HepG2 (cell line): ENCODE results near the gene HDGFL2. TPM values are rescaled to one million over a fixed set of nuclear protein-coding genes. Genes with fewer than 3 reads are reported as not detected.
A peak's percentile ranks its signal among the peaks of the same experiment; 100 is the strongest.

Experiments
- EEA1 ChIP-seq: sonication (generic); formaldehyde crosslinking; IDR thresholded peaks from 2 replicates; pipeline ENCODE4 v1.5.1; 2020; ENCODE audit warnings: mild to moderate bottlenecking, missing genetic modification reagents, borderline replicate concordance
- ELF4 ChIP-seq: sonication (generic); formaldehyde crosslinking; IDR thresholded peaks from 2 replicates; pipeline ENCODE4 v1.5.0; 2020; ENCODE audit warnings: missing genetic modification reagents, mild to moderate bottlenecking, moderate library complexity, borderline replicate concordance
- HINFP ChIP-seq: sonication (generic); formaldehyde crosslinking; IDR thresholded peaks from 2 replicates; pipeline ENCODE4 v1.4.0; 2020; ENCODE audit warnings: low read depth, mild to moderate bottlenecking, missing genetic modification reagents
- IRF2 ChIP-seq: IDR thresholded peaks from 2 replicates; pipeline ENCODE4 v1.6.1; 2018; ENCODE audit warnings: missing genetic modification reagents, missing compliant biosample characterization
- KDM4B ChIP-seq: sonication (generic); formaldehyde crosslinking; IDR thresholded peaks from 2 replicates; pipeline ENCODE4 v1.4.0; 2020; ENCODE audit warnings: missing genetic modification reagents
- KLF9 ChIP-seq: IDR thresholded peaks from 2 replicates; pipeline ENCODE4 v1.6.1; 2016; ENCODE audit warnings: low read depth
- NFE2L1 ChIP-seq: sonication (generic); formaldehyde crosslinking; IDR thresholded peaks from 2 replicates; pipeline ENCODE4 v1.4.0; 2020; ENCODE audit warnings: missing genetic modification reagents, mild to moderate bottlenecking, borderline replicate concordance
- RFX1 ChIP-seq: fragments of 450-650 bp; IDR thresholded peaks from 2 replicates; pipeline ENCODE4 v1.6.1; 2017
- RNF2 ChIP-seq: fragments of 450-650 bp; conservative IDR thresholded peaks from 2 replicates; pipeline ENCODE4 v1.6.1; 2016; ENCODE audit warnings: low read depth
- SIN3B ChIP-seq: fragments of 150-350 bp; IDR thresholded peaks from 2 replicates; pipeline ENCODE4 v1.6.1; 2014; ENCODE audit warnings: low read length
- THYN1 ChIP-seq: sonication (generic); formaldehyde crosslinking; IDR thresholded peaks from 2 replicates; pipeline ENCODE4 v1.8.1; 2023; ENCODE audit warnings: low read depth, mild to moderate bottlenecking, moderate library complexity, missing genetic modification reagents, borderline replicate concordance
- ZNF276 ChIP-seq: sonication (generic); formaldehyde crosslinking; IDR thresholded peaks from 2 replicates; pipeline ENCODE4 v1.4.0; 2020; ENCODE audit warnings: mild to moderate bottlenecking, low read depth, missing genetic modification reagents
- ZNF33B ChIP-seq: sonication (generic); formaldehyde crosslinking; IDR thresholded peaks from 2 replicates; pipeline ENCODE4 v1.5.1; 2020; ENCODE audit warnings: mild to moderate bottlenecking, missing genetic modification reagents
- ZNF34 ChIP-seq: sonication (generic); formaldehyde crosslinking; IDR thresholded peaks from 2 replicates; pipeline ENCODE4 v1.4.0; 2020; ENCODE audit warnings: mild to moderate bottlenecking, missing genetic modification reagents, borderline replicate concordance
- ZNF382 ChIP-seq: sonication (generic); formaldehyde crosslinking; IDR thresholded peaks from 2 replicates; pipeline ENCODE4 v1.5.0; 2020; ENCODE audit warnings: missing genetic modification reagents, mild to moderate bottlenecking, borderline replicate concordance
- ZNF775 ChIP-seq: sonication (generic); formaldehyde crosslinking; IDR thresholded peaks from 2 replicates; pipeline ENCODE4 v1.4.0; 2020; ENCODE audit warnings: missing genetic modification reagents, mild to moderate bottlenecking, moderate library complexity, borderline replicate concordance
- polyA plus RNA-seq, 8 experiments: library from polyadenylated mRNA; depleted of rRNA in 3 of 8; stranded (reverse) in 7 of 8; unstranded in 1 of 8; fragments of >200 nt; fragmentation: Illumina TruSeq in 4 of 8; extraction: Trizol in 4 of 8; gene quantifications; 2 replicates each; pipeline versions ENCODE4 v1.2.1 to v1.2.3, GENCODE V29; 2011 to 2016; ENCODE audit warnings: low read depth in 4 of 8, missing spikeins in 1 of 8, mixed read lengths in 1 of 8; ENCODE audit not compliant: insufficient read depth in 1 of 8
- total RNA-seq, 5 experiments: library from RNA; depleted of rRNA; stranded (reverse); fragments of >200 nt; fragmentation: Illumina TruSeq; extraction: Trizol; gene quantifications; 2 replicates each; pipeline ENCODE4 v1.2.3, GENCODE V29; 2016; ENCODE audit warnings: low read depth in 1 of 5
- TF ChIP-seq, protein P1 (sequence below): sonication (generic); formaldehyde crosslinking; IDR thresholded peaks from 2 replicates; pipeline ENCODE4; 2020; ENCODE audit warnings: missing genetic modification reagents, mild to moderate bottlenecking, borderline replicate concordance
- TF ChIP-seq, protein P2 (sequence below): sonication (generic); formaldehyde crosslinking; conservative IDR thresholded peaks from 2 replicates; pipeline ENCODE4 v1.4.0; 2020; ENCODE audit warnings: missing genetic modification reagents

The HDGFL2 gene
- total and polyA plus RNA-seq, 2 of the 13 experiments (the other 11 are each of a cell fraction or from before 2014, with no cell fraction given): 20.0 to 51.1 TPM

GRCh38 chr19:4518345-4519171 is 46.5 kb downstream of the HDGFL2 start, which contains the start of gene PLIN4 (continued):
- TF ChIP-seq HINFP (no peak), ZNF276 (no peak), EEA1 (CRISPR knock-in tag) (0 out of 2 replicates have a peak, but pooled peaks have one; percentile 36), ELF4 (CRISPR knock-in tag) (no peak), ZNF33B (CRISPR knock-in tag) (no peak), IRF2 (no peak), KLF9 (no peak), RNF2 (peak; percentile 61; the same call in 1 of the 2 replicates), ZNF775 (CRISPR knock-in tag) (no peak), SIN3B (no peak), ZNF34 (CRISPR knock-in tag) (no peak), THYN1 (no peak), KDM4B (CRISPR knock-in tag) (no peak), ZNF382 (CRISPR knock-in tag) (no peak), RFX1 (no peak), NFE2L1 (CRISPR knock-in tag) (0 out of 2 replicates have a peak, but pooled peaks have one; percentile 30)
- TF ChIP-seq, protein P1, sequence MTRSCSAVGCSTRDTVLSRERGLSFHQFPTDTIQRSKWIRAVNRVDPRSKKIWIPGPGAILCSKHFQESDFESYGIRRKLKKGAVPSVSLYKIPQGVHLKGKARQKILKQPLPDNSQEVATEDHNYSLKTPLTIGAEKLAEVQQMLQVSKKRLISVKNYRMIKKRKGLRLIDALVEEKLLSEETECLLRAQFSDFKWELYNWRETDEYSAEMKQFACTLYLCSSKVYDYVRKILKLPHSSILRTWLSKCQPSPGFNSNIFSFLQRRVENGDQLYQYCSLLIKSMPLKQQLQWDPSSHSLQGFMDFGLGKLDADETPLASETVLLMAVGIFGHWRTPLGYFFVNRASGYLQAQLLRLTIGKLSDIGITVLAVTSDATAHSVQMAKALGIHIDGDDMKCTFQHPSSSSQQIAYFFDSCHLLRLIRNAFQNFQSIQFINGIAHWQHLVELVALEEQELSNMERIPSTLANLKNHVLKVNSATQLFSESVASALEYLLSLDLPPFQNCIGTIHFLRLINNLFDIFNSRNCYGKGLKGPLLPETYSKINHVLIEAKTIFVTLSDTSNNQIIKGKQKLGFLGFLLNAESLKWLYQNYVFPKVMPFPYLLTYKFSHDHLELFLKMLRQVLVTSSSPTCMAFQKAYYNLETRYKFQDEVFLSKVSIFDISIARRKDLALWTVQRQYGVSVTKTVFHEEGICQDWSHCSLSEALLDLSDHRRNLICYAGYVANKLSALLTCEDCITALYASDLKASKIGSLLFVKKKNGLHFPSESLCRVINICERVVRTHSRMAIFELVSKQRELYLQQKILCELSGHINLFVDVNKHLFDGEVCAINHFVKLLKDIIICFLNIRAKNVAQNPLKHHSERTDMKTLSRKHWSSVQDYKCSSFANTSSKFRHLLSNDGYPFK: peak; percentile 37; the same call in 1 of the 2 replicates
- TF ChIP-seq, protein P2, sequence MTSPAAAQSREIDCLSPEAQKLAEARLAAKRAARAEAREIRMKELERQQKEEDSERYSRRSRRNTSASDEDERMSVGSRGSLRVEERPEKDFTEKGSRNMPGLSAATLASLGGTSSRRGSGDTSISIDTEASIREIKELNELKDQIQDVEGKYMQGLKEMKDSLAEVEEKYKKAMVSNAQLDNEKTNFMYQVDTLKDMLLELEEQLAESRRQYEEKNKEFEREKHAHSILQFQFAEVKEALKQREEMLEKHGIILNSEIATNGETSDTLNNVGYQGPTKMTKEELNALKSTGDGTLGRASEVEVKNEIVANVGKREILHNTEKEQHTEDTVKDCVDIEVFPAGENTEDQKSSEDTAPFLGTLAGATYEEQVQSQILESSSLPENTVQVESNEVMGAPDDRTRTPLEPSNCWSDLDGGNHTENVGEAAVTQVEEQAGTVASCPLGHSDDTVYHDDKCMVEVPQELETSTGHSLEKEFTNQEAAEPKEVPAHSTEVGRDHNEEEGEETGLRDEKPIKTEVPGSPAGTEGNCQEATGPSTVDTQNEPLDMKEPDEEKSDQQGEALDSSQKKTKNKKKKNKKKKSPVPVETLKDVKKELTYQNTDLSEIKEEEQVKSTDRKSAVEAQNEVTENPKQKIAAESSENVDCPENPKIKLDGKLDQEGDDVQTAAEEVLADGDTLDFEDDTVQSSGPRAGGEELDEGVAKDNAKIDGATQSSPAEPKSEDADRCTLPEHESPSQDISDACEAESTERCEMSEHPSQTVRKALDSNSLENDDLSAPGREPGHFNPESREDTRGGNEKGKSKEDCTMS (CRISPR knock-in tag): no peak
